GM10248 (cell line): Measurements from ENCODE around the gene LDB2.
"Not testable (repeated sequence)": the region's sequence is repeated elsewhere in the genome, so short reads cannot be mapped to it uniquely, and the experiment has no call there.

ENCODE experiments used
- CTCF ChIA-PET: fragments of 300-600 bp; sonication (Branson Sonifier 250); formaldehyde crosslinking; extraction: SDS; loops from one replicate; lab custom pipeline; 2021; ENCODE audit warnings: antibody characterized with exemption; lab: Yijun Ruan, JAX
- POLR2A ChIA-PET: fragments of 350-650 bp; sonication (Branson Sonifier 250); formaldehyde crosslinking; extraction: SDS; loops from one replicate; lab custom pipeline; 2020; ENCODE audit warnings: antibody characterized with exemption; lab: Yijun Ruan, JAX
- DNase-seq: peaks from one replicate; pipeline ENCODE4 v3.0.0; 2012; ENCODE audit errors: extremely low spot score
- TF ChIP-seq, protein P1 (sequence below): IDR thresholded peaks from 2 replicates; pipeline ENCODE4 v1.5.1; 2012; ENCODE audit warnings: mild to moderate bottlenecking, low read depth; ENCODE audit errors: extremely low read depth, missing control alignments, control extremely low read depth

The LDB2 gene

DNA sequence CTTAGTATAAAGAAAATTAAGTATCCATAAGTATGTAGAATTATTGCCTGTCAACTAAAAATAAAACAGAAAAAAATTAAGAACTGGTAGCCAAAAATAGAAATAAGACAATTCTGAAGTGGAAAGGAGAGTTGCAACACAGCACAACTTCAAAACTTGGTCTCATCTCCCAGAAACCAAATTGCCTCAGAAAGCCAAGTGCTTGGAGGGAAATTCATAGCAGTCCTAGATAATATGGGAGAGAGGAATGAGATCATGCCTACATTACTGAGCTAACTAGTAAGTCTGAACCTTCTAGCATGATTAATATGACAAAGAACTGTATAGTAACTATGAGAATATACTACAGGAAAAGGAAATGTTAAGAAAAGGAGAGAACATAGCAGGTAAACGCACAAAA lies 256.5 kb downstream of the LDB2 start:
- ChIA-PET CTCF (interaction anchor here (1.2 kb wide), 1 partner anchor 13 kb away, joined by 3 read pairs; no protein-coding TSS in a partner anchor), POLR2A (no interaction called here)
- TF ChIP-seq, protein P1, sequence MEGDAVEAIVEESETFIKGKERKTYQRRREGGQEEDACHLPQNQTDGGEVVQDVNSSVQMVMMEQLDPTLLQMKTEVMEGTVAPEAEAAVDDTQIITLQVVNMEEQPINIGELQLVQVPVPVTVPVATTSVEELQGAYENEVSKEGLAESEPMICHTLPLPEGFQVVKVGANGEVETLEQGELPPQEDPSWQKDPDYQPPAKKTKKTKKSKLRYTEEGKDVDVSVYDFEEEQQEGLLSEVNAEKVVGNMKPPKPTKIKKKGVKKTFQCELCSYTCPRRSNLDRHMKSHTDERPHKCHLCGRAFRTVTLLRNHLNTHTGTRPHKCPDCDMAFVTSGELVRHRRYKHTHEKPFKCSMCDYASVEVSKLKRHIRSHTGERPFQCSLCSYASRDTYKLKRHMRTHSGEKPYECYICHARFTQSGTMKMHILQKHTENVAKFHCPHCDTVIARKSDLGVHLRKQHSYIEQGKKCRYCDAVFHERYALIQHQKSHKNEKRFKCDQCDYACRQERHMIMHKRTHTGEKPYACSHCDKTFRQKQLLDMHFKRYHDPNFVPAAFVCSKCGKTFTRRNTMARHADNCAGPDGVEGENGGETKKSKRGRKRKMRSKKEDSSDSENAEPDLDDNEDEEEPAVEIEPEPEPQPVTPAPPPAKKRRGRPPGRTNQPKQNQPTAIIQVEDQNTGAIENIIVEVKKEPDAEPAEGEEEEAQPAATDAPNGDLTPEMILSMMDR = no peak
- DNase-seq = no peak

DNA sequence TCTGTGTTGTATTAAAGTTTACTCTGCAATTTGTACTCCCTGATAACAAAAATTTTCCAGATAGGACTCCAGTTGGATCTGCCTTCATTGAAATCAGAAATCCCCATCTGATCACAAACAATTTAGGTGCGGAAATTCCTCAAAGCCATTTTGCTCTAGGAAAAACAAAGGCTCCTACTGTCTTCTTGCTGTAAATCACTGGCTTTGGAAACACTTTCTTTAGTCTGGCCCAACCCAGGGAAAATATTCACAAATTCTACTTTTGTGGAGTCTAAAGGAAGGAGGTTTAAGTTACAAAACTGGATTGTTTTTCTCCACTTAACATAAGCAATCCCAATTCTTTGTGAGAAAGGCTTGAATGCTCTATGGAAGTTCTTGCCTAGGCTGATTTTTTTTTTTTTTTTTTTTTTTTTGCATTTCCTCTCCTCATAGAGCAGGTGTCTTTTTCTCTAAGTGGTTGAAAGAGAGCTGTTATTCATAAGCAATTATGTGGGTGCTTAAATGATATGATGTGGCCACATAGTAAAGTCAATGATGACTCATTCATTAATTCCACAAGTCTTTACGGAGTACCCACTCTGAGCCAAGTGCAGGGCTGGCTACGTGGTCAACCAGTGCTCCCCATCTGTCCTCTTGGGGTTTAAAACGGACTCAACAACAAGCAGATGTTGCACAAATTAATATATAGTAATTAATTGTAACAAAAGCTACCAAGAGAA lies 261.4 kb downstream of the LDB2 start:
- no peak for DNase-seq
- CTCF ChIA-PET = no interaction called here
- POLR2A ChIA-PET = no interaction called here
- TF ChIP-seq, protein P1 = no peak

DNA sequence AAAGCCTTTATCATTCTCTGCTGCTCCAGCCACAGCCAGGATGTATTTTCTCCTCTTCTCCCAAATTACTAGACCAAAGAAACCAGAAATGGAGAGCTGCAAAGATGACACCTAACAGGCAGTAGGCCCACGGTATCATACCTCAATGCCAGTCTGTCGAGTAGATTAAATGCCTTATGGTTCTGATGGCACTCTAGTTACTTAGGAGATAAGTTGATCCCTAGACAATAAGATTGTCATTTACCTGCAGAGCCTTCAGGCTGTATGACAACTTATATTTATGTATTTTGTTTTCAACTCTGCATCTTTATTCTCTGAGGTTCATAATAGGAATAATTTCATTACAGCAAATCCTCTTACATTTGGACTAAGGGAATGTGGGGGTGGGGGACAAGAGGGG lies 262.1 kb downstream of the LDB2 start:
- POLR2A ChIA-PET = no interaction called here
- TF ChIP-seq, protein P1 = no peak
- no peak for DNase-seq
- CTCF ChIA-PET = no interaction called here

DNA sequence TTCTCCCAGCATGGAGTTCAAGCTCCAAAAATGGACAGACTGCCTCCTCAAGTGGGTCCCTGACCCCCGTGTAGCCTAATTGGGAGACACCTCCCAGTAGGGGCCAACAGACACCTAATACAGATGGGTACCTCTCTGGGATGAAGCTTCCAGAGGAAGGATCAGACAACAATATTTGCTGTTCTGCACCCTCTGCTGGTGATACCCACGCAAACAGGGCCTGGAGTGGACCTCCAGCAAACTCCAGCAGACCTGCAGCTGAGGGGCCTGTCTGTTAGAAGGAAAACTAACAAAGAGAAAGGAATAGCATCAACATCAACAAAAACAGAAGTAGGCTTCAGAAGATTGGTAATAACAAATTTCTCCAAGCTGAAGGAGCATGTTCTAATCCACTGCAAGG lies 269.2 kb downstream of the LDB2 start:
- DNase-seq, POLR2A ChIA-PET: not testable (repeated sequence)
- CTCF ChIA-PET = interaction anchor here (1.0 to 1.3 kb wide), 3 partner anchors 13 to 32 kb away, joined by 3 read pairs; no protein-coding TSS in a partner anchor

DNA sequence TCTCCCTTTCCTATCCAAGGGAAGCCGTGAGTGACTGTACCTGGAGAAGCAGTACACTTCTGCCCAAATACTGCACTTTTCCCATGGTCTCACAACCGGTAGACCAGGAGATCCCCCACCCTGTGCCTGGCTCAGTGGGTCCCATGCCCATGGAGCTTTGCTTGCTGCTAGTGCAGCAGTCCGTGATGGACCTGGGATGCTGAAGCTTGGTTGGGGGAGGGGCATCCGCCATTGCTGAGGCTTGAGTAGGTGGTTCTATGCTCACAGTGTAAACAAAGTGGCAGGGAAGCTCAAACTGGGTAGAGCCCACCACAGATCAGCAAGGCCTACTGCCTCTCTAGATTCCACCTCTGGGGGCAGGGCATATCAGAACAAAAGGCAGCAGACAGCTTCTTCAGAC lies 269.6 kb downstream of the LDB2 start:
- CTCF ChIA-PET = interaction anchor here (1.2 to 1.3 kb wide), 2 partner anchors 14 to 24 kb away, joined by 3 read pairs; no protein-coding TSS in a partner anchor
- POLR2A ChIA-PET, DNase-seq: not testable (repeated sequence)

DNA sequence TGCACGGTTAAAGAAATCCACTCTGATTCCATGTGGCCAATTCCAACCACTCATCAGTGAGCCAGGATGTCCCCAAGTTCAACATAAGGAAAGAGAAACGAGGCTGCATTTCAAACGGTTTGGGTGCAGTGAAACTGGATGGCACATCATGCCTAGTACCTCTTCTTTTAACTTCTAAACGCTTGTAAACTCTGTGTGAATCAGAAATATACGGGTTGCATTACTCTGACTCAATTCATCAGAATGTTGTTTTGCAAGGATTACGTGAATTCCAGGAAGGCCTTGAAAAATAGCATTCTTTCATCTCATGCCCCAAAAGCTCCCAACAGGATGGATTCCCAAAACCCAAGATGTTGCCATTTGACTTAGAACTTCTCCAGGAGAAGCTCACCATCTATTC lies 270.4 kb downstream of the LDB2 start:
- TF ChIP-seq, protein P1 = no peak
- ChIA-PET CTCF (interaction anchor here (1.3 kb wide), 1 partner anchor 23 kb away, joined by 3 read pairs; no protein-coding TSS in a partner anchor), POLR2A (no interaction called here)
- DNase-seq = no peak

DNA sequence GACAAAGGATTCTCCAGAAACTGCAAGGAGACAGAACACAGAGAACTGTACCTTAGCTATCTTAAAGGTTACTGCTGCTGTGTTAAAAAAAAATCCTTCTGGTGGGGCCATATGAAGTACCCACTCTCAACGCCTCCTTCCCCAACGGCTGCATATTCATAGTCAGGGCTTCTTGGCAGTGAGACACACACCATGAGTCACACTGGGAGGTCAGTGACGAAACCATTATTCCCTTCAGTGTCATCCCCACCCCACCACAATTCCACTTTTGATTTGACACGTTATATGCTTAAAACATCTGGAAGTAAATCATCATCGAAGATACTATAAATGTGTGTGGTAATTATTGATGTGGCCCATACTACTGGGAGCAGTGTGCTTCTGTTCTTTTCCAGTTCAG lies 271.5 kb downstream of the LDB2 start:
- ChIA-PET POLR2A (no interaction called here), CTCF (no interaction called here)
- no peak for DNase-seq
- TF ChIP-seq, protein P1 = no peak
